Stimulated activated naive B cell treated with anti-CD40 and anti-IgM and Interleukin-4, amounts not matched to agents 10 μg/mL and 1 μg/mL and 100 μg/mL, for 72 hours (primary cell): ENCODE data around the gene BAMBI.

ENCODE experiments used
- ATAC-seq, 2 donors: fragments of 150-1000 bp; cut with Tn5 transposase; replicated peaks; 2 replicates each; pipeline ENCODE4 v1.10.0; 2021; ENCODE audit warnings: moderate library complexity in 1 of 2
- DNase-seq: peaks from one replicate; pipeline ENCODE4 v3.0.0; 2021
- H3K27ac Mint-ChIP-seq: one replicate; pipeline ENCODE4 v1.8.0; 2022; ENCODE audit warnings: mild to moderate bottlenecking, mixed read lengths
- H3K27me3 Mint-ChIP-seq, 2 donors: one replicate each; pipeline ENCODE4 v1.8.0; 2022; ENCODE audit warnings: mixed read lengths in 2 of 2
- H3K36me3 Mint-ChIP-seq, 2 donors: one replicate each; pipeline ENCODE4 v1.8.0; 2022; ENCODE audit warnings: mixed read lengths in 2 of 2, mild to moderate bottlenecking in 1 of 2
- H3K4me1 Mint-ChIP-seq, 2 donors: one replicate each; pipeline ENCODE4 v1.8.0; 2022; ENCODE audit warnings: mixed read lengths in 2 of 2, mild to moderate bottlenecking in 1 of 2
- H3K4me3 Mint-ChIP-seq, 2 donors: one replicate each; pipeline ENCODE4 v1.8.0; 2022; ENCODE audit warnings: mild to moderate bottlenecking in 2 of 2, mixed read lengths in 2 of 2, moderate library complexity in 1 of 2
- H3K9me3 Mint-ChIP-seq, 2 donors: one replicate each; pipeline ENCODE4 v1.8.0; 2022; ENCODE audit warnings: mixed read lengths in 2 of 2, mild to moderate bottlenecking in 1 of 2

The BAMBI gene

GRCh38 chr10:28705472-28705871 is 28.2 kb downstream of the BAMBI start:
- no peak for ATAC-seq
- no peak for DNase-seq
- H3K4me1 Mint-ChIP-seq: no peaks in the 10 kb centered on the region

GRCh38 chr10:28709001-28709710 is 31.8 kb downstream of the BAMBI start:
- Mint-ChIP-seq H3K4me3 (no peak overlapping the region), H3K9me3 (no peaks in the 10 kb centered on the region), H3K4me1 (no peaks in the 10 kb centered on the region), H3K27me3 (peaks cover 8 to 15% of the 10 kb centered on the region in 2 donors), H3K27ac (no peak overlapping the region), H3K36me3 (peaks cover 0 to 3% of the 10 kb centered on the region in 2 donors)
- ATAC-seq: no peak
- no peak for DNase-seq

More at GRCh38 chr10:28705472-28705871, 28.2 kb downstream of the BAMBI start:
- H3K9me3 Mint-ChIP-seq: no peaks in the 10 kb centered on the region
- H3K27me3 Mint-ChIP-seq: peaks cover 15 to 21% of the 10 kb centered on the region in 2 donors
- no peak overlapping the region for H3K27ac Mint-ChIP-seq
- H3K4me3 Mint-ChIP-seq: no peak overlapping the region
- H3K36me3 Mint-ChIP-seq: no peaks in the 10 kb centered on the region

DNA sequence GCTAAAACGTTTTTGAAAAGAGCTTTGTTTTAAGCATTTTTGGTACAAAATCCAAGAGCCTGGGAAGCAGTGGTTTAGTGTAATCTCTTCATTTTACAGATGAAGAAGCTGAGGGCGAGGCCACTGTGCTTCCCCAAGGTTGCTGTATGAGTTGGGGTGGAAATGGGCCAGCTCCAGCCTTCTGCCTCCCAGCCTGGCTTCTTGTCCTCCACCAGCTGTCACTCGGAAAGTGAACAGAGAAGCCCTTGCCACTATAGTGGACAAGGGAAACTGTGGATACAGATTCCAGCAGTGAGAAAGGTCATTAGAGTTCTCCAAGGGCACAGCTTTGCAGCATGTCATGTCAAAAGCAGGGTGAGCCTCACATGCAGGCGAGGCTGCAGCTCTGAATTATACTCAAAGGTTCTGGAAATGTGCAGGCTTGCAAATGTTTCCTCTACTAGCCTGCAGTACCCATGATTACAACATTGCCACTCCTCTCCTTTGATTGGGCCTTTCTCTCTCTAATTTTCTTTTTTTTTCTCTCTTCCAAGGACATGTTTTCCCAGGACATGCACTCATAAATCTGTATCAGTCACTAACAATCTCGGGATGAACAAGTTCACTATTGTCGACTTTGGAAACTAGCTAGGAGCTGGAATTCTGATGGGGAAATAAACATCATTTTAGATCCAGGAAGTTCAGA is 33.0 kb downstream of the BAMBI start:
- no peak overlapping the region for H3K27ac Mint-ChIP-seq

GRCh38 chr10:28711041-28711440 is 33.7 kb downstream of the BAMBI start:
- H3K4me3 Mint-ChIP-seq: no peak overlapping the region
- H3K36me3 Mint-ChIP-seq: peaks cover 0 to 3% of the 10 kb centered on the region in 2 donors
- peaks cover 6 to 9% of the 10 kb centered on the region in 2 donors for H3K27me3 Mint-ChIP-seq
- no peak for ATAC-seq
- no peak overlapping the region for H3K27ac Mint-ChIP-seq
- no peaks in the 10 kb centered on the region for H3K9me3 Mint-ChIP-seq
- no peak for DNase-seq
- no peaks in the 10 kb centered on the region for H3K4me1 Mint-ChIP-seq

More for the DNA sequence above, 33.0 kb downstream of the BAMBI start:
- Mint-ChIP-seq H3K9me3 (no peaks in the 10 kb centered on the region), H3K4me1 (no peaks in the 10 kb centered on the region), H3K36me3 (peaks cover 0 to 3% of the 10 kb centered on the region in 2 donors), H3K27me3 (peaks cover 8 to 11% of the 10 kb centered on the region in 2 donors), H3K4me3 (no peak overlapping the region)
- DNase-seq: no peak
- ATAC-seq: no peak

DNA sequence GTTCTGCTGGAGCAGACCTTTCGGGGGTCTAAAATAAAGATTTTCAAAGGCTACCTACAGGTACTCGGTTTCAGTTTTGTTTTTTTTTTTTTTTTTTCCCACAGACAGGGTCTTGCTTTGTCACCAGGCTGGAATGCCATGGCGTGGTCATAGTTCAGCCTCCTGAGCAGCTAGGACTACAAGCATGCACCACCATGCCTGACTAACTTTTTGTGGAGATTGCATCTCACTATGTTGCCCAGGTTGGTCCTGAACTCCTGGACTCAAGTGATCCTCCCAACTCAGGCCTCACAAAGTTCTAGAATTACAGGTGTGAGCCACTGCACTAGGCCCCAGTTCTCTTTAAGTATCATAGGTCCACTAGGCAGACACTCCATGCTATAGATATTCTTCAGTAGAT is 34.5 kb downstream of the BAMBI start:
- no peak for ATAC-seq
- Mint-ChIP-seq H3K27me3 (peaks cover 0 to 5% of the 10 kb centered on the region in 2 donors), H3K4me1 (no peaks in the 10 kb centered on the region), H3K4me3 (no peak overlapping the region), H3K36me3 (peaks cover 0 to 3% of the 10 kb centered on the region in 2 donors), H3K27ac (no peak overlapping the region), H3K9me3 (no peaks in the 10 kb centered on the region)
- no peak for DNase-seq

DNA sequence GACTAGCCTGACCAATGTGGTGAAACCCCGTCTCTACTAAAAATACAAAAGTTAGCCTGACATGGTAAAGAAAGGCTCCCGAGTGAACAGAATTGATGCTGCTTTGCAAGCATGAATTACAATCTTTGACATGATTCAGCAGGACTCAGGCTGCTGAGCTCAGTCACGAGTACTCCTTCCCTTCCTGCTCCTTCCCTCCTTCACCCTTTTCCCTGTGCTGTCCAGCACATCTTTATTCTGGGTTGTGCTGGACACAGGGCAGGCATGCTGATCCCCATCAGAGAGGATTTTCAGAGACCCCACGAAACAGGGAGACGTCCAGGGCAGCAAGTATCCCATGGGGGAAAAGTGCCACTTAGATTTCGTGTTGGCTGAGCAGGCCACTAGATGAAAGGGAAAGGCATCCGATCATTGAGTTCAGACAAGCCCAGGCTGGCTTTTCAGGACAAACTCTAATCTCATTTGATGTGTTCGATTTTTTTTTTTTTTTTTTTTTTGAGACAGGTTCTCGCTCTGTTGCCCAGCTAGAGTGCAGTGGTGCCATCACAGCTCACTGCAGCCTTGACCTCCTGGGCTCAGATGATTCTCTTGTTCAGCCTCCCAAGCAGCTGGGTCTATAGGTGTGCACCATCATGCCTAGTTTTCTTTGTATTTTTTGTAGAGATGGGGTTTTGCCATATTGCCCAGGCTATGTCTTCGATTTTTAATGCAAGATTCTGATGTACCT is 36.5 kb downstream of the BAMBI start:
- H3K9me3 Mint-ChIP-seq: peaks cover 0 to 2% of the 10 kb centered on the region in 2 donors
- H3K4me3 Mint-ChIP-seq: no peak overlapping the region
- ATAC-seq (no peak), DNase-seq (no peak)
- H3K4me1 Mint-ChIP-seq: no peaks in the 10 kb centered on the region
- peaks cover 6 to 13% of the 10 kb centered on the region in 2 donors for H3K27me3 Mint-ChIP-seq
- H3K27ac Mint-ChIP-seq: no peak overlapping the region
- H3K36me3 Mint-ChIP-seq: peaks cover 0 to 3% of the 10 kb centered on the region in 2 donors

DNA sequence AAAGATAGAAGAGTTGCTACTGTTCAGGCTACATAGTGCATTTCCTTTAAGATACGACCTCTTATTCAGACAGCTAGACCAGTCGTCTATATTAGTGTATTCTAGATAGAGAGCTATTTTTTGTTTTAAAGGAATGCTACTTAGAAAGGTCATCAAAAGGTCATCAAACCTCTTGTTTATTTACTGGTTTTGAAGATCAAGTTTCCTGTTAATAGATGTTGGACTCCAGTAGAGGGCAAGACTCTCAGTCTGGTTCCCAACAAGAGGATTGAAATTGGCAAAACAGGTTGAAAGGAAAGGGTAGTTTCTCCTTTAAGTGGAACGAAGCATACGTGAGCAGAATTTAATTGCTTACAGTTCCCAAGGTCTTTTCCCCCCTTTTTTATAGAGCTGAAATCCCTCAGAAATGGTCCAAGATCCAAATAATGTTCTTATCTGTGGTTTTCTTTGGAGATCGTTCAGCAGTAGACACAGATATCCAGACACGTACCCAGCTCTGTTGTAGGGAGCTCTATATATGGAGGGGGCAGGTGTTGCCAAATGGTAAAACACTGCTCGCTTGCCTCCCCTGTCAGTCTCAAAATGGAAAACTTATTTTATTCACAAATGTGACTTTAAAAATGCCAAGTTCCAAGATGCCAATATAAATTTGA is 37.2 kb downstream of the BAMBI start:
- no peak overlapping the region for H3K27ac Mint-ChIP-seq
- H3K27me3 Mint-ChIP-seq: peaks cover 6 to 13% of the 10 kb centered on the region in 2 donors
- DNase-seq: no peak
- ATAC-seq: no peak
- peaks cover 0 to 3% of the 10 kb centered on the region in 2 donors for H3K36me3 Mint-ChIP-seq
- H3K4me1 Mint-ChIP-seq: no peaks in the 10 kb centered on the region
- H3K4me3 Mint-ChIP-seq: no peak overlapping the region
- H3K9me3 Mint-ChIP-seq: peaks cover 0 to 2% of the 10 kb centered on the region in 2 donors

- Mint-ChIP-seq H3K9me3 (peaks cover 0 to 2% of the 10 kb centered on the region in 2 donors), H3K4me3 (no peak overlapping the region), H3K27ac (no peak overlapping the region), H3K36me3 (peaks cover 0 to 3% of the 10 kb centered on the region in 2 donors), H3K4me1 (no peaks in the 10 kb centered on the region), H3K27me3 (peaks cover 6 to 13% of the 10 kb centered on the region in 2 donors)
- ATAC-seq (no peak), DNase-seq (no peak)
These were observed 37.9 kb downstream of the BAMBI start for GRCh38 chr10:28715246-28715645.

DNA sequence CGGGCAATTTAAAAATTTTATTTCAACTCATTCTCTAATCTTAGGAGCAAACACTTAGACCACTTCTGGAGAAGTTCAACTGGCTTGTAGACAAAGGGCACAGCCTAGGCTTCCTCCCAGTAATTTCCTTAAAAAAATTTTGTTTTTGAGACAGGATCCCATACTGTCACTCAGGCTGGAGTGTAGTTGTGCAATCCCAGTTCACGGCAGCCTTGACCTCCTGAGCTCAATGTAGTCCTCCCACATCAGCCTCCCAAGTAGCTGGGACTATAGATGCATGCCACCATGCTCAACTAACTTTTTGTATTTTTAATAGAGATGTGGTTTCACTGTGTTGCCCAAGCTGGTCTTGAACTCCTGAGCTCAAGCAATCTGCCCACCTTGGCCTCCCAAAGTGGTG is 38.4 kb downstream of the BAMBI start:
- Mint-ChIP-seq H3K36me3 (peaks cover 0 to 3% of the 10 kb centered on the region in 2 donors), H3K27ac (no peak overlapping the region), H3K4me3 (no peak overlapping the region), H3K27me3 (peaks cover 7 to 13% of the 10 kb centered on the region in 2 donors), H3K9me3 (peaks cover 0 to 2% of the 10 kb centered on the region in 2 donors), H3K4me1 (no peaks in the 10 kb centered on the region)
- ATAC-seq (no peak), DNase-seq (no peak)

DNA sequence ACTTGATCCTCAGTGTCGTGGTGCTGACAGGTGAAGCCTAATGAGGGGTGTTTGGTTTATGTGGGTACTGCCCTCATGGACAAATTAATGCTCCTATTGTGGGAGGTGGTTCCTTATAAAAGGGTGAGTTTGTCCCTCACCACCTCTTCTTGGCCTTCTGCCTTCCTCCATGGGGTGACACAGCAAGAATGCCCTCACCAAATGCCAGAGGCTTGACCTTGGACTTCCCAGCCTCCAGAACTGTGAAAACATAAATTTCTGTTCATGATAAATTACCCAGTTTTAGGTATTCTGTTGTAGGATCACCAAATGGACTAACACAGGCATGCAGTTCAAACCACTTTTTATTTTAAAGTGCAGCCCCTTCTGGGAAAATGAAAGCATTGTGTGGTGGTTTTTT is 39.4 kb downstream of the BAMBI start:
- no peak for ATAC-seq
- Mint-ChIP-seq H3K4me1 (peaks cover 0 to under 1% of the 10 kb centered on the region in 2 donors), H3K9me3 (peaks cover 0 to 2% of the 10 kb centered on the region in 2 donors), H3K27me3 (peaks cover 11 to 23% of the 10 kb centered on the region in 2 donors), H3K36me3 (peaks cover 0 to 3% of the 10 kb centered on the region in 2 donors), H3K4me3 (no peak overlapping the region), H3K27ac (no peak overlapping the region)
- no peak for DNase-seq

DNA sequence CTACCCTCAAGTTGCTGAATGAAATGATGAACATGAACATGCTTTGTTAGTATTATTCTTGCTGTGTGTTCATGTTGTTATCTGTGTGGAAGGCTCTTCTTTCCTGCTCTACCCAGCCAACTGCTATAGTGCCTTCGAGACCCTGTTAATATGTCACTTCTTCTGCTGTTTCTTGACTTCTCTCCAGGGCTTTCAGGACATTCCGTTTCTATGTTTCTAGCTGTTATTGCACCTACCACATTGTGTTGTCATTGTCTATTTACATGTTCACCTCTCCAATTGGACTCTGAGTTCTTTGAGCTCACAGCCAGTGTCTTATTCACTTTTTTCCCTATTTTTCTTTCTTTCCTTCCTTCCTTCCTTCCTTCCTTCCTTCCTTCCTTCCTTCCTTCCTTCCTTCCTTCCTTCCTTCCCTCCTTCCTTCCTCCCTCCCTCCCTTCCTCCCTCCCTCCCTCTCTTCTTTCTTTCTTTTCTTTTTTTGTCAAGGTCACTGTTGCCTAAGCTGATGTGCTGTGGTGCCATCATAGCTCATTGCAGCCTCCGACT is 40.4 kb downstream of the BAMBI start:
- Mint-ChIP-seq H3K27ac (no peak overlapping the region), H3K36me3 (peaks cover 0 to 3% of the 10 kb centered on the region in 2 donors), H3K4me3 (no peak overlapping the region), H3K4me1 (peaks cover 6 to 10% of the 10 kb centered on the region in 2 donors), H3K9me3 (peaks cover 0 to 2% of the 10 kb centered on the region in 2 donors), H3K27me3 (peaks cover 11 to 32% of the 10 kb centered on the region in 2 donors)
- DNase-seq (no peak), ATAC-seq (no peak)

- H3K27me3 Mint-ChIP-seq: peaks cover 20 to 54% of the 10 kb centered on the region in 2 donors
These were observed 42.6 kb downstream of the BAMBI start for GRCh38 chr10:28719789-28720436.

GRCh38 chr10:28721318-28721951 is 44.1 kb downstream of the BAMBI start:
- no peak for ATAC-seq
- Mint-ChIP-seq H3K36me3 (no peaks in the 10 kb centered on the region), H3K27me3 (peaks cover 20 to 59% of the 10 kb centered on the region in 2 donors), H3K4me1 (peaks cover 6 to 10% of the 10 kb centered on the region in 2 donors), H3K27ac (no peak overlapping the region), H3K9me3 (peaks cover 0 to 2% of the 10 kb centered on the region in 2 donors), H3K4me3 (no peak overlapping the region)
- DNase-seq: no peak

More at GRCh38 chr10:28719789-28720436, 42.6 kb downstream of the BAMBI start:
- H3K36me3 Mint-ChIP-seq: no peaks in the 10 kb centered on the region
- no peak overlapping the region for H3K4me3 Mint-ChIP-seq
- peaks cover 6 to 10% of the 10 kb centered on the region in 2 donors for H3K4me1 Mint-ChIP-seq
- no peak overlapping the region for H3K27ac Mint-ChIP-seq
- peaks cover 0 to 2% of the 10 kb centered on the region in 2 donors for H3K9me3 Mint-ChIP-seq
- DNase-seq (no peak), ATAC-seq (no peak)
